Sigmoid colon (tissue), 4 donors: ENCODE results near the gene RGS19.

Experiments used
- POLR2A ChIP-seq, 2 donors: fragments of 450-650 bp; IDR thresholded peaks; one replicate each; pipeline ENCODE4 v1.6.1; 2016; ENCODE audit warnings: antibody characterized with exemption in 2 of 2, mild to moderate bottlenecking in 2 of 2, moderate library complexity in 2 of 2
- POLR2AphosphoS5 ChIP-seq, 4 donors: sonication (generic); formaldehyde crosslinking; IDR thresholded peaks; one replicate each; pipeline ENCODE4 v1.6.1; 2017; ENCODE audit warnings: antibody characterized with exemption in 4 of 4
- TF ChIP-seq, protein P1 (sequence below), 4 experiments: fragments of 450-650 bp in 3 of 4; fragments of 200-600 bp in 1 of 4; IDR thresholded peaks; one replicate each; pipeline ENCODE4 v1.5.1; 2016 to 2019; ENCODE audit warnings: antibody characterized with exemption in 4 of 4, mild to moderate bottlenecking in 3 of 4, moderate library complexity in 2 of 4

DNA sequence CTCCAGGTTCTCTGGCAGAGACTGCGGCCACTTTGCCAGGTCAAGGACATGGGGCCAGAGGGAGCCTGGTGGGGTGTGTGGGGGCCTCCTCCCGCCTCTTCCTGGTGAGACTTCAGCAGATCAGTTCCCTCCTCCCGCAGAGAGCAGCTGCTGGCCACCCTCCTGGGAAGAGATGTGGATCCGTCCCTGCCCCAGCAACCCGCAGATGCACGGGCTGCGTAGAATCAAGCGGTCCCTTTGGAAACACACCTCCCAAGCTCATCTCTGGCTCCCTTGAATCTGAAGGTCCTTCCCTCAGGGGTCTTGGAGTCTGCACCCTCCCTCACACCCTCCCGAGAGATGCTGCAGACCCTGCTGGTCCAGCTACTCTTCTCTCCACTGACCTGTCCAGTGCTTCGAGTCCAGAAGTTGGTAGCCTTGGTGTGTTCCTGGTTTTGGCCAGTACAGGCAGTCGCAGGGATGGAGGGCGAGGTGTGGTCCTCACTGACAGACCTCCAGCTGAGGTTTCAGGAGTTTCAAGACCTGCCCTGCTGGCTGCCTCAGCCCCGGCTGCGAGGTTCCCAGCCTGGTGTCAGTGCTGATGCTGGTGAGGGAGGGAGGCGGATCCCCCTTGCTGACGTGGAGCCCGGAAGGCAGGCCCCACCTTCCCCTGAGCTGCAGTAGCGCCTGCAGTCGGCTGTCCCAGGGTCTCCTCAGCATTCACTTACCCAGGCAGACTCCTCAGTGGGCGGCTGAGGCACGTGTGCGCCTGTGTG, 27.8 kb upstream of the RGS19 start, which contains the start of gene NPBWR2:
- TF ChIP-seq POLR2A (IDR thresholded peaks at IDR 0.05): no peak
- TF ChIP-seq, protein P1, sequence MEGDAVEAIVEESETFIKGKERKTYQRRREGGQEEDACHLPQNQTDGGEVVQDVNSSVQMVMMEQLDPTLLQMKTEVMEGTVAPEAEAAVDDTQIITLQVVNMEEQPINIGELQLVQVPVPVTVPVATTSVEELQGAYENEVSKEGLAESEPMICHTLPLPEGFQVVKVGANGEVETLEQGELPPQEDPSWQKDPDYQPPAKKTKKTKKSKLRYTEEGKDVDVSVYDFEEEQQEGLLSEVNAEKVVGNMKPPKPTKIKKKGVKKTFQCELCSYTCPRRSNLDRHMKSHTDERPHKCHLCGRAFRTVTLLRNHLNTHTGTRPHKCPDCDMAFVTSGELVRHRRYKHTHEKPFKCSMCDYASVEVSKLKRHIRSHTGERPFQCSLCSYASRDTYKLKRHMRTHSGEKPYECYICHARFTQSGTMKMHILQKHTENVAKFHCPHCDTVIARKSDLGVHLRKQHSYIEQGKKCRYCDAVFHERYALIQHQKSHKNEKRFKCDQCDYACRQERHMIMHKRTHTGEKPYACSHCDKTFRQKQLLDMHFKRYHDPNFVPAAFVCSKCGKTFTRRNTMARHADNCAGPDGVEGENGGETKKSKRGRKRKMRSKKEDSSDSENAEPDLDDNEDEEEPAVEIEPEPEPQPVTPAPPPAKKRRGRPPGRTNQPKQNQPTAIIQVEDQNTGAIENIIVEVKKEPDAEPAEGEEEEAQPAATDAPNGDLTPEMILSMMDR (IDR thresholded peaks at IDR 0.05): no peak
- TF ChIP-seq POLR2AphosphoS5 (IDR thresholded peaks at IDR 0.05): no peak
